NOMO-1 treated with dmso at 0.1 percent for 144 hours (cell line): ENCODE results near the gene CADM1.

ENCODE experiments used
- DNase-seq: peaks from one replicate; lab custom pipeline; 2025; ENCODE audit not compliant: unreplicated experiment; lab: John Stamatoyannopoulos, UW

The CADM1 gene

DNA sequence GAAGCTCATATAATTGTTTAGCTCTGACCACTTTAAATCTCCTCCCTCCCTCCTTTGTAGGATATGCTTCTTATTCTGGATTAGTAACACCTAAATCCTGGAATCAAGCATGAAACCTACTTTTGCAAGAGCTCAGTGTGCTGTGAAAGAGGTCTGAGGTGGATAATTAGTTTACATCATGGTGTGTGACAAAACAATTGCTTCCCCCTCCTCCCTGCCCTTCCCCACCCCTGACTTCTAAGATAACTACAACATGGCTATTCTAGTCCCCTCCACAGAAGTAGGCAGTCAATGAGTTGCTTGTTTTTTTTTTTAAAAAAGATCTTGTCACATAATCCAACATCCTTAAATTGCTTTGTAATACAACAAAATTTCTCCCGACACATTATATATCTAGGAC is 314.0 kb downstream of the CADM1 start:
- no peak for DNase-seq

DNA sequence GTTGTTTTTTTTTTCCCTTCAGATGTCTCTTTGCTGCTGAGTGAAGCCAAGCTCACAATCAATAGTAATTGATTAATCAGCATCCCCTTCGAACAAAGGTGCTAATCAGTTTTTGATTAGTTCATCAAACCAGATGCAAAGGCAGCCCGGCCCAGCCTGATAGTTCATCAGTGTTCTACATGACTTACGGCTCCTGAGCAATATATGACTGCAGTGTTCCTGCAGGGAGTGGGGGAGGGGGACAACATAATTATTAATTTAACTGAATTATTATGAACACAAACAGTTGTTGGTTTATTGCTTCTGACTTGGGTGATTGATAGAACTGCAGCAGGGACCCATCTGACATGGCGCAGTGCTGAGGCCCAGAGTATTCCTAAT is 315.3 kb downstream of the CADM1 start:
- no peak for DNase-seq

DNA sequence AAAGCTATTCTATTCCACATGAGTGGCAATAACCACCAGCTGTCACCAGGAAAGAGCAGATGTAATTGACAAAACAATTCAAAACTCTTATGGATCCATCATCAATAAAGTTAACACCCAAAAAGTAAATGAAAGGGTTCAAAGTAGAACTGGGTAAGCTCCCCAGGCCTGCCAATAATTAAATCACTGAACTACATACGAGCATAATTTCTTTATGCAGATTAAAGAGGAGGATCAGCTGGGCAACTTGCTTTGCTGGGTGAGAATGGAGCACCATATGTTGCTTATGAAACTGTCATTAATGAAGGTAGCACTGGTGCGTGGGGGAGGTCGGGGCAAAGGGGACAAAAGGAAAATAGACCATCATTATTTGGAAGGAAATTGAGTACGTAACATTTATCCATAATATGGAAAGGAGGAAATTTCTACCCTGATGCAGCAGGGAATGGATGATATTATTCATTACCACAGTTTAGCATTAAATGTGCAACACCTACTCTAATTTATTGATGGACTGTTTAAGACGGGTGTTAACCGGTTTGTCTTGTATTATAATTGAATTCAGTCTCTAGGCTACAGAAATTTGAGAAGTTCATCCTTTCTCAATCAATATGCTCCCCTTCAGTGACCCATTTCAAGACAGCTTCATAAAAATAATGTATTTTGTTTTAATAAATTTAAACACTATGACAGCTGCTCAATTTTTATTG is 315.9 kb downstream of the CADM1 start:
- DNase-seq, result no peak

DNA sequence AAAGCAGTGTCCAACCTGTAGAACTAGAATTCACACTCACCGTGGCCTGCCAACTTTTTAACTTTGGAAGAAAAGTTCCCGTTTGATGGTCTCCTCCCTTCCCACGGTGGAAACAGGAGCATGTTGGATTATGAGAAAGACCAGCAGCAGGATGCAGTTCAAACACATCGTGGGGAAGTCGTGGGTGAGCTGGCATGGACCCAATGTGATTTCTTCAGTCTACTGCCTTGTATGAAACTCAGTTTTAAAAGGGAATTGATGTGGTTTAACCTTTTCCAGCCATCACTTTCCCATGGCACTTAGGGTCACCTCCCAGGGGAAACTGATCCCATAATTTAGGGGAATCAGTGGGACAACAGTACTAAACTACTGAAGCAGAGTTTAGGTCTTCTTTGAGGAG is 318.3 kb downstream of the CADM1 start:
- DNase-seq, result no peak

DNA sequence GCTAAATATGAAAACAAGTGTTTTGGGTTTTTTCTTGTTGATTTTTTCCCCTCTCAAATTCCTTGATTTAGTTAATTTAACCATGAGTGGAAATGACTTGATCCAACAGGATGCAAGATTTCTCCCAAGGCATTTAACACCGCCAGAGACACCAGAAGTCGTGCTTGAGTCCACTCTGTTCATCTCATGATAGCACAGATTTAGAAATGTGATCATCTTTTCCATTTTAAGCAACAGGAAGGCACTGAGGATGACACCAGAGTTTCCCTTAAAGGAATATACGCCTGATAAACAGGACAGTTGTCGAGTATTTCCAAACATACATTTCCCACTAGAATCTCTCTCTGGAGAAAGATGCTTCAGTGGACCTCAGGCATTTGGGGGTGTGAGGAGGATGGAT is 318.7 kb downstream of the CADM1 start:
- DNase-seq, result no peak

DNA sequence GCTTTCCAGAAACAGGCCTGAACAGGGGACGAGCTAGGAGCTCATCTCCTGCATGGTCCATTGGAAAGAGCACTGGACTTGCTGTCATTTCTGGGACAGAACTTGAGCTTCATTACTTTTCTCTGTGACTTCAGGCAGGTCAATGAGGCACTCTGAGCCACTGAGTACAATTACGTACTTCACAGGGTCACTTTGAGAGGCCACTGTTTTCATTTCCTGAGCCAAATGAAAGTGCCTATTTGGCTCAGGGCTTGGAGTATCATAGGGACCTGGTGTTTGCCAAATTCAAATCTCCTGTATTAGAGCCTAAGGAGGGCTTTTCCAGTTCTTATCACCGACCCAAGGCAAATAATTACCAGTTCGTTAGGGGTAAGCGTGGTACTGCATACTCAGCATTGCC is 319.3 kb downstream of the CADM1 start:
- DNase-seq, result no peak

DNA sequence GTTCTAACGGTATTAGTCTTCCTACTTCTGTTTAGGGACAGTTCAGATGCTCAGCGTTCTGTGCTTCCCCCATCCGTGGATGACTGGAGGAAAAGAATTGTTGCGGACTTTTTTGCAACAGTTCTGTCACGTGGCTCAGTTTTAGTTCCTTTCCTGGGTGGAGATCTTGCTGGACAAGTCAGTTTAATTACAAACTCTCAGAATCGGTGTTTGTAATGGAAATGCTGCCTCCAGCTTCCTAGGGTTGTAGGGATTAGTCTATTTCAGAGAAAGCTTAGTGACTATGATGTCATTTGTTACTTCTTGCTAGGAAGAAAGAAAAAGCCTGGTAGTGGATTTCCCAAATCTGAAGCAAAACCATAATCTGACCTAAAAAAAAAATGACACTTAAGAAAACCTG is 320.4 kb downstream of the CADM1 start:
- no peak for DNase-seq

DNA sequence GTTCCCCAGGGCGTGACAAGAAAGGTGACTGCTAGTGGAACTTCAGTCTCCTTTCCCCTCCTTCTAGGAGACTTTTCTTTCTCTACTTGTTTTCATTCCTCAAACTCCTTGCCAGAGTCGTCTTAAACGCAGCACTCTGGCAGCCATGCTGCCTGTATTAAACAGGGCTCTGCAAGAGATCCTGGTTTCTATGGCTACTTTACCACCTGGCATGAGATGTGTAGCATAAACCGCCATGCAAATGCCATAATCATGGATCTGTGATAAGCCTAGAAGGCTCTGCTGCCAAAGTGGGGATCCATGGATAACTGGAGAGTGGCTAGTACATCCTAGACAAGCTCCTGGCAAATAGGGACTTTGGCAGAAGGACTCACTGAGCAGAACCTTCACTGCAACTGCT is 321.1 kb downstream of the CADM1 start:
- no peak for DNase-seq

DNA sequence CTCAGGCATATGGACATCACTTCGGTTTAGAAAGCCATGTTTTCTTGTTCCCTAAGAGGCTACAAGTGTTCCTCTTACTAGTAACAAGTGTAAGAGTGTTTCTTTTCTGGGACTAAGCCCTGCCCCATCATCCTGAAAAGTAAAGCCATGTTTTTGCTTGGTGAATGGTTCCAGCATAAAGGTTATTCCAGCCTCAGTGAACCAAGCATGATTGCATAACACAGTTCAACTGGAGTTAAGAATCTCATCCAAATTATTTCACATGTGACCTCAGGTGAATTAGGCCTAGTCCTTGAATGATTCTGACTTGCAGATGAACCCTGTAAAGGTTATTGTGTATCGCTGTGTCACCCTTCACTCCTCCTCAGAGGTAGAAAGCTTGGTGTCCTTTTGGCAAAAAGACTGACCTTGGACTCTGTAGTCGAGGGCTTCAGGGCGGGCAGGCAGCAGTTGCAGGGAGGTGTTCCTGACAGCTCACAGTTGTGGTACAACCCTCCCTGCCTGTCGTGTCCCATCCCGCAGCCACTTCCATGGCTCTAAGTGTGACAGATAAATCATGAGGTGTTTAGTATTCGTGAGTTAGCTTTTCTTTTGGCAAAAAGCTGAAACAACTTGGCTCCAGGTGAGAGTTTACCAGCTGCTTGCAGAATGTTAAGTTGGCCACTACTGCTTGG is 321.8 kb downstream of the CADM1 start:
- no peak for DNase-seq

DNA sequence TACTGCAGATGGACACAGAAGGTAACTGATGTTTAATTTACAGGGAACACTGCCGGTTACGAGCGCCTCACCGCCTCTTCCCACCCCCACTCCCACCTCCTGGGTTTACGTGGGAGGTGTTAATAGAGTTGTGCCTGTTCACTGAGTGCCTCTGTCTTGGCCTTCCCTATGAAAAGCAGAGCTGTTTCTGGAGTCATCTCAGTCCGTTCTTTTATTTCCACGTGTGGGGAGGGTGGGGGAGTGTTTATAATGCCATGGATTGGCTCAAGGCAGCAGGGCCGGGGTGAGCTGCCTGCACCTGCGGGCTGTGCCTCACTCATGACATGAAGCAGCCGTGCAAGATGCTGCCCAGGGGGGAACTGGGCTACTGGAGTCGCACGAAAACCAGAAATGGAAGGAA is 322.7 kb downstream of the CADM1 start:
- DNase-seq, result no peak

DNA sequence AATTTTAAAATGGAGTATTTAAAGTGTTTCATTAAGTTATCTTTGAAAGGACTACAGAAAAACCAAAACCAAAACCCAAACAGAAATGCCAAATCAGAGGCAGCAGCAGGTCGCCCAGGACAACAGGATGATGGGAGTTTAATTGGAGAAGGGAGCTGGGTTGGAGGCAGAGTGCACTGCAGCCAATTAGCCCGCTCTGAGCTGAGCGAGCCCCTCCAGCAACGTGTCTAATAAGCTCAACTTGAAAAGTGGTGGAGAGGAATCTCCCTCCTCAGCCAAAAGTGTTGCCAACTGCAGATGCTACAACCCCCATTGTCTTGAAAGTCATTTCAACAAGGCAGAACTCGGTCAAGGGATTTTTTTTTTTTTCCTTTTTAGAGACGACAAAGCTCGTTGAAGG is 323.9 kb downstream of the CADM1 start:
- no peak for DNase-seq

DNA sequence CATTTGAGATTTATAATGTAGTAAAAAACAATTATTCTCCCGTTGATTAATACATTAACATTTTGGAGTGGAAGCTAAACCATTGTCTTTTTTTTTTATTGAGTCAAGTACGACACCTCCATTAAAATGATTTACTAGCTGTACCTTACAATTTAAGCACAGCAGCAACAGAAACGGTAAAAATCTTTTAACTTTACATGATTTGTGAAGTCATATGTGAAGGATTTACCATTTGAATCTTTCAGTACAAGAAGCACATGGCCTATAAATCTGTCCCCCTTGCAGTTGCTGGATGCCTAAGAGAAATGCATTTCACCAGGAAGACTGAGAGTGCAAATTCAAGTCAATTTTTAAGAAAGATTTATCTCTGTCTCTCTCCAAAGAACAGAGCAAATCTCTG is 324.6 kb downstream of the CADM1 start:
- no peak for DNase-seq

DNA sequence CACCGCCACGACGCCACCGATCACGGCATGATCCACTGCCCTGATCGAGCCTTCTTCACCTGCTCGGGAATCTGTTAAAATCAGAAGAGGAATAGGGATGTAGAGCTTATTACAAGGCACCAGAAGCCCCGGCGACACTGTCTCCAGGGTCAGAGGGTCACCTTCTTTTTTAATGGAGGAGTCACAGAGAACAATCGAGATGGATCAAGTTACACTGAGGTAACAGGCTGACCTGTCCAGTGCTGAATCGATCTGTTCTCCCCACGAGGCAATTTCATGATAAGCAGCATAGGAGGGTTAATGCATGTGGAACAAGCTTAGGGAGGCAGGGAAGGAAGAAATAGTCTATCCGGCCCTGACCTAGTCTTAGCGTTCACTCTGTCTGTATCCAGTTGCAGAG is 325.5 kb downstream of the CADM1 start:
- DNase-seq, result no peak

DNA sequence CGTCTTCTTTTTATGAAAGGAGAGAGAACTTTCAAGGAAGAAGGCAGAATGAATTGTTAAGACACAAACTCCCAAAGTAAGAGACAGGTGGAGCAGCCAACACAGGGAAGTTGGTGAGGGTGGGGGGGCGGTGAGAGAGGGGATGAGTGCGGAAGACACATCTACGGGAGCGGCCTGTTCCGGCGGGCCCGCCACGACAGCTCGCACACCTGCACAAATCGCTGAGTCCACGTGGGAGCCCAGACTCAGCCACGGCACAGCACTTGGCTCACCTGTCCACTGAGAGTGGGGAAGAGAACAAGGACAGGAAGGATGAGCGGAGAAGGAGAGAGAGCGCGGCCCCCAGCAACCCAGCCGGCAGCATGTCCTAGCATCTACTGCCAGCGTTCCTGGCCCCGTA is 331.1 kb downstream of the CADM1 start:
- DNase-seq, result no peak

DNA sequence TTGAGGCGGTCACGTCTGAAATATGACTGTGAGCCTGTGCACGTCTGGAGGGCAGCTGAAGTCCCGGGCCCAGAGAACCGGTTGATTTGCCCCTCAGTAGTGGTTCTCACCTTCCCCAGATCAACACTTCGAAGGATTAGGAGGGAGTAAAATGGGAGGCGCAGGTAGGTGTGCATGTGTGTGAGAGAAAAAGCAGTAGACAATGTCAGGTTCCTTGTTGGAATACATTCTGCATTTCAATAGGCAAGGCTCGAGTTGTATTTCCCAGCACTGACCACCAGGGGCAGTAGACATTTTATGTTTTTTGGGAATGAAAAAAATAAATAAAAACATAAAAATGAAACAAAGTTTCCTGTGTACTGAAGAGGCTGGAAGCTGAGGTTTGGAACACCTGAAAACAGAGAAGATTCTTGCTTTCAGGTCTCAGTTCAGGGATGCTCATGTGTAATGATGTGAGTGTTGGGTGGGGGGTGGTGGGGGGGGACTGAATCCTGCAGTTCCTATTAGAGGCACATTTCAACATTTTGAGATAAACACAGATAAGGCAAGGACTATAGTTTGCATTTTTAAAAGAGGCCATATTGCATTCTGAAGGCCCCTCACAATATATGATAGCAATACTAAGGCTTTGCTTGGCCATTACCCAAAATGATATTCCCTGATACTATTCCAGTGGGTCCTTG is 333.9 kb downstream of the CADM1 start:
- DNase-seq, result no peak

DNA sequence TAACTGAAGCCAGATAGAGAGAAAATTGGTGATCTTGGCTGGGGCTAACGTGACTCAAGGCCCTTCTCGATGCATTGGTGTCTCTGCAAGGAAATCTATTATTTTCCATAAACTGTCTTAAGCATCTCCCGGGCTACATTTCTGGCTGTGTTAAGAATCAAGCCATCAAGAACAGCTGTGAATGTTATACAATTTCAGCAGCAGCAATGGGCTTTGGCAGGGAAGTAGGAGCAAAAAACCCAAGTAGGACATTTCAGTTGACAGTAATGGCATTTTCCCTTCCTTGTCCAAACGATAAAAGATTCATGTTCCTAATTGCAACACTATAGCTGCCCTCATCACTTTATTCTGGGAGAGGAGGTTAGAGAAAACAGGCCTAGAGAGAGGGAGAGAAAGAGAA is 335.0 kb downstream of the CADM1 start:
- DNase-seq, result no peak

DNA sequence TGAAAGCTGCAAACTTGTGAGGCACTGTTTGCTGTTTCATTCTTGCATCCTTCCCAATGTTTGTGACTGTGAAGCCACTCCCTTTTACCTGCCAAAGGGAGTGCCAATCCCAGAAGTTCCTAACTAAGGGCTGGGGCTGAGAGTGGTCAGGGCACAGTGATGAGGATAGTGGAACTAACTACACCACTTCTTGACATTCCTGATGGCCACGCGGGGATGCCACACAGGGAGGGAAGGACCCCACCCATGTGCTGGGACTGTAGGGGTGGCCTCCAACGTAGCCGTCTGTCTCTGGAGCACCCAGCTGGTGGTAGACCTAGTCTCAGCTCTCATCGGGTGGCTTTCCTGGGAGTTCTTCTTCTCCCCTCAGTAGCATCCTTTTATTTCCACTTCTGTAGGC is 335.5 kb downstream of the CADM1 start:
- no peak for DNase-seq

DNA sequence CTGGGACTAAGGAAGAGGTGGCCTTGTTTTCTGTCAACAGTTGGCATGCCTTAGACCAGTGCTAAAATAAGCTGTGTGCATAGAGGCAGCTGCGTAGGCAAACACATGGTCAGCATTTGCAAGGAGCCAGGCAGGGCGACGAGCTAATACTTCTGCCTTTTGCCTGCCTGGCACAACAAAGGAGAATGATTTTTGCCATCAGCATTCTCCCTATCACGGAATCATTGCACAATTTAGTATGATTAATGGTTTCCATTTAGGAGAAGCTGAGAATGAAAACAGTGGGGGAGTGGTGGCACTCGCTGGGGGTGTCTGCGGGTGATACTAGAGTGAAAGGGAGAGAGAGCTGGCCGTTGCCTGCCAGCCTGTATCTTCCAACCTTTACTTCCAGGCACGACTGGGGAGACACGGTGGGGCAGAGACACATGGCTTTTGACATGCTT is 336.0 kb downstream of the CADM1 start:
- DNase-seq, result no peak

DNA sequence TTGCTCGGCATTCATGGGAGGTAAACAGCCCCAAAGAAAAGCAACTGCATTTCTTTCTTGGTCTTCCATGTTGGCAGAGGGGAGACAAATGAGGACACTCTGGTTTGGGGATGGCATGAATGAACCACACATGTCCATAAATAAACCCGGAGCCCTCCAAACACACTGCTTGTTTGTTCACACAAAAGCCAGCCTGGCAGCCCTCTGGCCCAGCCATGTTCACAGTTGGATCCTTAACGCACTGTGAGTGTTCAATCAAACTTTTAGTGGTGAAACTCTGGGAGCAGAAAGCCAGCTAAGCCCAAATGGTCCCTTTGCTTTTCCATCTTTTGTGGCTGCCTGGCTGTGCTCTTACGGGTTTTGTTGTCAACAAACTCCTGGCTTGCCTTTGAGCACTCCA is 336.8 kb downstream of the CADM1 start:
- no peak for DNase-seq

DNA sequence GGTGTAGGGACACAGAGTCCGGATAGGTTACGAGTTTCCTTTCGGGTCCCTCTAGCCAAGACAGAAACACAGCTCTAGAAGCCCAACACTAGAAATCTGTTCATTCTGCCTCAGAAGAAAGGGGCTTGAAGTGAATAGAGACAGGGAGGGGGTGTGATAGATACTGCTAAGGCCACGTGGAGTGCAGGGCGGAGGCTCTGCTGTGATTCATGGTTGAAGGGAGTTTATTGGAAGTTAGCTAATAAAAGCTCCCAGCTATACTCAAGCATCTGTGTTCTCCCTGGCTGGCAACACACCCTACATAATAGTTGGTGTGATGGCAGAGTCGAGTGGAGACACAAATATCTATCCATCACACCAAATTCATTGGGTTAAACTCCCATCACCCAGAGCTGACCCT is 337.4 kb downstream of the CADM1 start:
- DNase-seq, result no peak

DNA sequence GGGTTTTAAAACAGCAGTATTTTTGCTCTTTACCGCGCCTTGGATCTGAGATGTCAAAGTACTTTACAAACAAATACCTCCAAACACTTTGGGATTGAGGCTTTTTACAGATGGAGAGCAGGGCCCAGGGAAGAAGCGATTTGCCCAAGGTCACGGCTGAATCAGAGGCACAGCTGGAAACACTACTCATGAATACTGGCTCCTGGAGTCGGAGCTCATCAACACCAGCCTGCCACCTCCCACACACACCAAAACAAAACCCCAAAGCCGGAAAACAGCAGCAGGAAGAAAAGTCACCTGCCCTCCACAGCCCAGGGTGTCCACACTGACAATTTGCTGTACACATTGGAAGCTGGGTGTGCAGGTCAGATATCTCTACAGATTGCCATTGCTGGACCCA is 339.4 kb downstream of the CADM1 start:
- no peak for DNase-seq

DNA sequence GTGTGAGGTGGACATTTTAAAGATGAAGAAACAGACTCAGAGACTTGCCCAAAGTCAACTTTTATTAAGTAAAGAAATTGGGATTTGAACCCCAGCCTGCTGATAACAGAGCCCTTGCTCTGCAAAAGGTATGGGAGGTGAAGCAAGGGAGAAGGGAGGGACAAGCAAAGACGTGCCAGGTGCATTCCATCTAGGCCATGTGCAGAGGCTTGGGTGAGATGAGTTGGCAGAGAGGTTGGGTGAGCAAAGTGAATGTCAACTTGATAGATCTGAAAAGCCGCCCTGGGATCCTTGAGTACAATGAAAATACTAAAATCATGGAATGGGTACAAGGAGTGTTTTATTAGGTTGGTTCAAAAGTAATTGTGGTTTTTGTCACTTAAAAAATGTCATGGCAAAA is 341.3 kb downstream of the CADM1 start:
- no peak for DNase-seq
